GM18498 (cell line): ENCODE measurements around the gene GARNL3.

ENCODE experiments used
- ATAC-seq: cut with Tn5 transposase; IDR thresholded peaks from one replicate; pipeline ENCODE4 v1.9.1; 2021; ENCODE audit warnings: mild to moderate bottlenecking, moderate library complexity; ENCODE audit not compliant: unreplicated experiment

Gene GARNL3

DNA sequence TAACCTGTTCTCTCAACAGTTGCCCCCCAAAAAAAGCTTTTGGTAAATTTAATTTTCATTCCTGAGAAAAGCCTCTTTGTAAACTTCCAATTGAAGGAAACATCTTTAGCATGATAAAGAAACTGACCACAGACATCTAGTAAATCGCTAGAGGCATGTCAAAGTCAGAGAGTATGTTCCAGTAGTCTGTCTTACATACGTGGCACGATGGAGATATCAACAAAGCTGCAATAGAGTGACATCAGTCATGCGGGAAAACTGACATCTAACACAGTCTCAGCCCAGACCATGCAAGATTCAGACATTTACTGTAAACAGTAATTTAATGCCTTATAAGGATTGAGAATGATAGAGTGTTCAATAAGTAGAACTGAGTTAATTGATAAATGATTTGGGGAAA is 45.1 kb downstream of the GARNL3 start:
- no peak for ATAC-seq

GRCh38 chr9:127311239-127311741 is 46.7 kb downstream of the GARNL3 start:
- no peak for ATAC-seq

DNA sequence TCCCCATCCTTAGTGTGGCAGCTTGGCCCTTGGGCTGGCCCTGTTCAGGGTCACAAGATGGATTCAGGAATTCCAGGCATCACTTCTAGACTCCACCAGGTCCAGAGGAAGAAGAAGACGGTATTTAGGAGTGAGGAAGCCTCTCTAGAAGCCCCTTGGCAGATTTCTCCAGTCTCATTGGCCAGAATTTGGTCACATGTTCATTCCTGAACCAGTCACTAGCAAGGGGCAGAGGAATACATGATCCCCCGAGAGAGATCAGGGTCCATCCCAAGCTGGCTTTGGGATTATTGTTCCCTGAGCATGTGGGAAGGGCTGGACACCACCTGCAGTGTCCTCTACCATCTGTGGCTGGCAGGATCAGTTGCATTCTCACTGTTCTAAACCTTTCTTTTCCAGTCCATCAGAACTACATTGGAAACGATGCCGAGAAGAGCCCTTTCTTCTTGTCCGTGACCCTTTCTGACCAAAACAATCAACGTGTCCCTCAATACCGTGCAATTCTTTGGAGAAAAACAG is 48.5 kb downstream of the GARNL3 start:
- ATAC-seq, result no peak

DNA sequence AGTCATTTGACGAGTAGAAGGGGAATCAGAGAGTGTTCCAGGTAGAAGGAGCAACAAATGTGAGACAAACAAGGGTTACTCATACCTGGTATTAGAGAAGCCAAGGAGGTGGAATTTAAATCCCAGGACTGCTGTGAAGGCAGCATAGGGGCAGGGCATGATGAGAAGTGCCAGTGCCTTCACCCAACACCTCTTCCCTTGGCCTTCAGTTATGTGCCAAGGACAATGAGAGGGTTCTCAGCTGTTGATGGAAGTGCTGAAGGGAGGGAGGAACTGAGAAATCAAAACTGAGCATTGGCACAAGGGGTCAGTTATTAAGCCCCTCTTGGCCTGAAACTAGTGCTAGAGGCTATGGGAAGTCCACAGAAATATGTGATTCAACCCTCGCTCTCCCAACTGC is 50.3 kb downstream of the GARNL3 start:
- ATAC-seq, result no peak

GRCh38 chr9:127316586-127317323 is 52.2 kb downstream of the GARNL3 start:
- ATAC-seq, result no peak

DNA sequence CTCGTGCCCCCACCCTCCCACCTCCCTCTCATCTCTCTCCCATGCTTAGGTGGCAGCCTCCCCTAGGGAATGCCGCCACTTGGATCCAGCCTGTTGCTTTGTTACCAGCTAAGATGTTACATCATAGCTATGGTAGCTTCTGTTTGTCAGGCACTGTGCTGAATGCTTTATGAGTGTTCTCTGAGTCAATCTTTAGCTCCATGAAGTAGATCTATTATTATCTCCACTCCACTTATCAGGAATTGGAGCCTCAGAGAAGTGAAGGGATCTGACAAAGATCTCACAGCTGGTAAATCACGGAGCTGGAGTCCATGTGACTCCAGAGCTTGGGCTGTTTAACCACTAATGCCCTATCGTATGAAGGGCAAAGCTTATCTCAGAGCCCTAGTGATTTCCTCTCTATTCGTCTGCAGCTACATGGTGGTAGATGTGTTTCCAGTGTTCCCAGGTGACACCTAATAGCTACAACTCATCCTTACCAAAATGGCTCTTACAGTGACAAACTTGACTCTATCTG is 54.1 kb downstream of the GARNL3 start:
- ATAC-seq, result no peak

DNA sequence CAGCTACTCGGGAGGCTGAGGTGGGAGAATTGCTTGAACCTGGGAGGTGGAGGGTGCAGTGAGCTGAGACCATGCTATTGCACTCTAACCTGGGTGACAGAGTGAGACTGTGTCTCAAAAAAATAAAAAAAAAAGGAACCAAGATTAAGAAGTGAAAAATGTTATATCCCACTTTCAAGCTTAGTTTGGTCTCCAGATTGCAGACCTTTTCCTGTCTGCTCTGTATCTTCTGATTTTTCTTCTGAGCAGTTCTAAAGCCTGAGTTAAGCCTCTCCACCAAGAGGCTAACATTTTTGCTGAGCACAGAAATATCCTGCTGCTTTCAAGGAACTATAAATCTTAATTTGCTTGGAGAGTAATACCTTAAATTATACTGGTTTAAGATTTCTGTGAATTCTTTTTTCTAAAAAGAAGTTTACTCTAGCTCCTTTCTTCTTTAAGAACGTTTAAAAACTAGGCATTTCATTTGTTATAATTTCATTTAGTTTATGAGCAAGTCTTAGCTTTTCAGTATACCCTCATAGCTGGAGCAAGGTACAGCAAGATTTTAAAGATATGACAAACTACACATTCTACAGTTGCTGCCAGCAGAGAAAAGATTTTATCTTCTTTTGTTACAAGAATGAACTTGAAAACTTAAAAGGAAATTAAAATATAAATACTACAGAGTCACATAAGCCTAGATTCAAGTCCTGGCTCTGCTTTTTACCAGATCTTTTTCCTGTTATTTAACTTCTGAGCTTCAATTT is 55.0 kb downstream of the GARNL3 start:
- ATAC-seq, result no peak

DNA sequence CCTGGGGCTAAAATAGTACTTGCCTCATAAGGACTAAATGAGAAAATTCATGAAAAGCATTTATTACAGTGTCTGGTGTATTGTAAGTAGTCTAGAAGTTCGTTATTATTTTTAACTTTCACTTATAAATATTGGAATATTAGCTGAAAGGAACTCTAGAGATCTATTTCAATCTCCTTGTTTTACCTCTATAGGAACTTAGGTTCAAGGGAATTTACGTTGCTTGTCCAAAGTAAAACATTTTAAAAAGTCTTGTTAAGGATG is 55.5 kb downstream of the GARNL3 start:
- ATAC-seq, result no peak

DNA sequence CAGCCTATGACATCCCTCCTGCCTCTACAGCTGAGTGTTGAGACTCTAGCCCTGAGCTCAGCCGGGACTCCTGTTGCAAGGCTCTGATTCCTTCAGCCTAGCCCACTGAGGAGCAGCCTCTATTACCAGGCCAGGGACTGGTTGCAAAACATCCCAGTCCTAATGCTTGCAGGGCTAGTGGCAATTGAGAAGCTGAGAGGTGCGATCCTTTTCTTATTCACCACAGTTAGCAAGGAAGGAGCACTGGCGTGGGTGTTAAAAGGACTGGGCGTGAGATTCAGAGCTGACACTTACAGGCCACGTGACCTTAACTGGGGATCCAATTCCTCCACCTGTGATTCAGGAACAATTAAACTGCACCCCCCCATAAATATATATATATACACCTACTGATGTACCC is 58.8 kb downstream of the GARNL3 start:
- ATAC-seq, result no peak

GRCh38 chr9:127330501-127330900 is 65.9 kb downstream of the GARNL3 start:
- no peak for ATAC-seq

DNA sequence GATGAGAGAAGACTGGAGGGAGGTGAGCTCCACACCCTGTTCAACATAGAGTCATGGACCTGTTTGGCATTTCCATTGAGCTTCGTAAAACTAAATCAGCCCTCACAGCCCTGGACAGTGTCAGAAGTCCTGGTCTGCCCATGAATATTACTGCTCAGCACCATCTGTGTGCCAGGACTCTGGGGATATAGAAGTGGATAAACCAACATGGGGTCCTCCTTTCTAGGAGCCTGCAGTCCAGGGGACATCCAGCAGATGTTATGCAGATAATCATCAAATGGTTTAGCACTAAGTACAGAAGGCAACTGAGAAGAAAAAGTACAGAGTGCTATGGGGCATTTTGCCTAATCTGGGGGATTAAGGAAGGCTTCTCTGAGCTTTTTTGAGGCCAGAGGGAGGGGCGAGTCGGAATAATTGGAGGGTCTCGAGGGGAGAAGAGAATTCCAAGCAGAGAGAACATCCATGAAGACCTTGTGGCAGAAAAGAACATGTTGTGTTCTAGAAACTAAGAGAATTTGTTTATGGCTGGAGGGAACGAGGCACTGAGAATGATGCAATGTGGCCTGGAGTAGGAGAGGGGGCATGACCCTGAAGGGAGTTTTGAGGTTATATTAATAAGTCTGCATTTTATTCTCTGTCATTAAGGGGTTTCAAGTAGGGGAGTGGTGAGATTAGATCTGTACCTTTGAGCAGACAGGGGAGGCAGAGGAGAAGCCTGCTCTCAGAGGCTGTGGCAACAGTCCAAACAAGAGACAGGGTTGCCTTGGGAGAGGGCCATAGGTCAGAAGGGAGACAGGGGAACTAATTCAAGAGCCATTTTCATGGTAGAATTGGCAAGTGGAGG is 68.9 kb downstream of the GARNL3 start:
- no peak for ATAC-seq

DNA sequence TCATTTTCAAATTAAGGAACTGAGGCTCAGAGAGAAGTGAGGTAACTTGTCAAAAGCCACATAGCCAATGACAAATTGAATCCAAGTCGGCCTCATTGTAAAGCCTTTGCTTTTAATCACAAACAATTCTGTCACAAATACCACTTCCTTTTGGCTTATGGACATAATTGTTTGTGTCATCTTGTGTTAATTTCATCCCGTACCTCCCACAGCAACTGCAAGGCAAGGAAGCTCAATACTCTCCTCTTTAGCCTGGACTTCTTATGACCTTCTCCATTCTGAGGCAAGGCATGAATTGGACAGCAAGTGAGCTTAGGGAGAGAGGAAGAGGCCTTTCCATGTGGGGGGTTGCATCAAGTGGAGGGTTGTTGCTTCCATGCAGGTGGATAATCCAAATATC is 70.2 kb downstream of the GARNL3 start:
- no peak for ATAC-seq

- ATAC-seq, result no peak
Measured at GRCh38 chr9:127336086-127336485, 71.5 kb downstream of the GARNL3 start.

- no peak for ATAC-seq
Measured at GRCh38 chr9:127336506-127337352, 72.2 kb downstream of the GARNL3 start.

GRCh38 chr9:127340721-127341120 is 76.1 kb downstream of the GARNL3 start:
- ATAC-seq, result no peak

DNA sequence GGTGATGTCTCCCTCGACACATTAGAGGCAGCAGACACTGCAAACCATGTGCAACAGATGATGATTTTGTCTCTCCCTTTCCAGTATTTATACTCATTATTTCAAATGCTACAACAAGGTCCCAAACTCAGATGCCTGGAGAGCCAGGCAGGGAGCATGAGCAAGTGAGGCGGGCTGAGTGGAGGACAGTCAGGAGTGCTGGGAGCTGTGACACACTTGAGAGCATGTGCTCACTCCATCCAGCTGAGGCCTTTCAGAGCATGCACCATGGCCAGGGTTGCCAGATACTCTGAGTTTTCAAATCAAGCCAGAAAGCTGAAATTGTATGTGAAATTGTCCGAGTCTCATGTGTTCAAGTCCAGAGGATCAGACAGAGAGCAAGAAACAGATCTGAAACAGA is 76.6 kb downstream of the GARNL3 start:
- no peak for ATAC-seq

DNA sequence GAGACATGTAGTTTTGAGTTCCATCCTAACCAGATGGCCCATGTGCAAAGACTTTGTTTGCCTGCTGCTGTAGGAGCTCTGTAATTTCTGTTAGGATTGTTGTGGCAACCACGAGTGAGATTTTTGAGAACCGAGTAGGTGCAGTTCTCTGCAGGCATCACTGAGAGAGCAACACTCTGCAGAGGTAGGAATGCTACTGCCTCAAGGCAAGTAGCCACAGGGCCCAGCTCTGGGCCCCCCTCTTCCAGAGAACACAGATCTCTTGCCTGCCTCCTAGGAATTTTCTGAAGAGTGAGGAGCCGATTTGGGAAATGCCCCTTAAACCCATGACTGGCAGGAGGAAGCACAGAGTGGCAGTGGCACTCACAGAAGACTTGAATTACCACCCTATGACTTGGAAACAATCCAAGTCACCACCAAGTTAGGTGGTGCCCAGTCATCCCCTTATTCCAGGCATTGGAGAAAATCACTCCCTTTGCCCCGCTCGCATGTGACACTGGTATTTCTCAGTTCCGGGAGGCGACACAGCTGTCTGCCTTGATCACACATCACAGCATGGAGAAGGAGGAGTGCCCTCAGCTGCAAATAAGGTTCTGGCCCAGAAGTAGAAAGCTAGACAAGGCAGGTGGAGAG is 79.9 kb downstream of the GARNL3 start:
- ATAC-seq, result no peak

DNA sequence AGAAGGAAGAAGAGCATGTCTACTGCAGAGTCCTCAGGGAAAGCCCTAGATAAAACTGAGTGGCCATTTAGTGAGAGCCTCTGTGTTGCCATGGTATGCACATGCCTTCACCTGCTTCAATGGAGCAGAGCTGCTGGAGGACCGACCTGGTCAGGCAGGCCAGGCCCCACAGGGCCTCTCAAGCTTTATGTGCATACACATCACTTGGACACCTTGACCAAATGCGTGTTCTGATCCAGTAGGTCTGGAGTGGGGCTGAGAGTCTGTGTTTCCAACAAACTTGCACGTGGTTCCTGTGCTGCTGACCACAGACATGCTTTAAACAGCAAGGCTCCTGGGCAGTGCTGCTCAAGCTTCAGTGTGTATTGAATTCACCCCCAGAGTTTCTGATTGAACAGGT is 81.0 kb downstream of the GARNL3 start:
- no peak for ATAC-seq

DNA sequence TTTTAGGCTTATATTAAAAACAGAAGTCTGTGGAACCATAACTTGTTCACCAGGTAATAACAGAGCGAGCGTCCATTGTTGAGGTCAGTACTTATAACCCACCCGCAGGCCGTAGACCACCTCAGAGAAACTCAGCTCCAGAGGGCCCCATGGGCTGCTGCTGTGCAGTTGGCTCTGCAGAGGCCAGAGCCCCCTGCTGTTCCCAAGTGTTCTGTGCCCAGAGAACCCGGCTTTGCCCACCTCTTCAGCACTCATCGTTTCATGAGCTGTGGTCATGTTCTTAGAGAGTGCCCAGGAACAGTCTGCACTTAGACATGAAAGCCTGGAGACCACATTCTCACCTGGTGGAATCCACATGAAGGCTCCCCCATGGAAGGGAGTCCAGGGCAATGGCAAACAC is 82.0 kb downstream of the GARNL3 start:
- ATAC-seq, result no peak
